Posterior vena cava (tissue), 2 donors: ENCODE measurements around the gene JAG2. TPM values are rescaled to one million over a fixed set of nuclear protein-coding genes. Genes with fewer than 3 reads are reported as not detected.

Source experiments
- DNase-seq: peaks from one replicate; pipeline ENCODE4 v3.0.0-alpha.2; 2020; ENCODE audit warnings: low spot score
- intact Hi-C, 2 donors: fragments of 100-400 bp; cut with DNase I; formaldehyde crosslinking; loops; one replicate each; pipeline versions ENCODE4 v1.14.1 to v1.14.2; 2022 to 2023
- total RNA-seq, 2 donors: library from RNA; stranded (reverse); fragmentation: NEBNext Ultra II Directional; extraction: Animal tissue kit (Norgen Biotek cat#: 25700); gene quantifications; one replicate each; pipeline ENCODE4 v1.2.1, GENCODE V29; 2021
- donor health status: DM: yes; HTN: yes; CAD: no.
- donor health status: DM: yes; HTN: yes; CAD: no.

The JAG2 gene
- total RNA-seq, 2 donors from 2014 or later = 13.0 to 17.3 TPM

- intact Hi-C loops = loop anchor here (5.0 kb wide), 2 partner anchors 42 to 147 kb away; partner anchors contain the start of gene BTBD6 (in 1 of the 2)
- no peak for DNase-seq
These were observed 36.5 kb upstream of the JAG2 start for GRCh38 chr14:105204931-105205672.

- intact Hi-C loops = loop anchor here in 1 of 2 donors (5.0 kb wide), 2 partner anchors 43 to 148 kb away; partner anchors contain the start of gene BTBD6
- DNase-seq = no peak
These were observed 35.8 kb upstream of the JAG2 start for GRCh38 chr14:105204206-105204930.

DNA sequence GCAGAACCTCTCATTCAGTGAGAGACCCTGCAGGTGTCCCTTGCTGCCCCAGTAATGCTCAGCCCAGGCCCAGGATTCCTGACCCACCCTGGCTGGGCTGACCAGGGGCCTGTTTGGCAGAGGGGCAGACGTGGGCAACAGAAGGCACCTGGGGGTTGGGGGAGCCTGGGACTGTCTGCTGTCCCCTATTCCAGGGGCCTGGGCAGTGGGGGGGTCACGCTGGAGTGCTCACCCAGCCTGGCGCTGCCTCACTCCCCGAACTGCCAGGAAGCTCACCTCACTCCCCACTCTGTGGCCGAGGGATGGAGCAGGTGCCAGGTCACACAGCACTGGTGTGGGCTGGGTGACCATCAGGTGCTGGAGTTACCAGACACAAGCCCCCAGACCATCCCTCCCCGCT lies 35.1 kb upstream of the JAG2 start:
- DNase-seq = no peak
- intact Hi-C loops = loop anchor here in 1 of 2 donors (5.0 kb wide), 2 partner anchors 44 to 149 kb away; partner anchors contain the start of gene BTBD6

- peak; percentile 93 for DNase-seq
- intact Hi-C loops = loop anchor here in 1 of 2 donors (5.0 kb wide), 2 partner anchors 44 to 149 kb away; partner anchors contain the start of gene BTBD6
These were observed 34.5 kb upstream of the JAG2 start for GRCh38 chr14:105203057-105203531.

- intact Hi-C loops = loop anchor here in 1 of 2 donors (5.0 kb wide), 2 partner anchors 45 to 150 kb away; partner anchors contain the start of gene BTBD6
- DNase-seq = no peak
These were observed 33.4 kb upstream of the JAG2 start for GRCh38 chr14:105201925-105202513.

DNA sequence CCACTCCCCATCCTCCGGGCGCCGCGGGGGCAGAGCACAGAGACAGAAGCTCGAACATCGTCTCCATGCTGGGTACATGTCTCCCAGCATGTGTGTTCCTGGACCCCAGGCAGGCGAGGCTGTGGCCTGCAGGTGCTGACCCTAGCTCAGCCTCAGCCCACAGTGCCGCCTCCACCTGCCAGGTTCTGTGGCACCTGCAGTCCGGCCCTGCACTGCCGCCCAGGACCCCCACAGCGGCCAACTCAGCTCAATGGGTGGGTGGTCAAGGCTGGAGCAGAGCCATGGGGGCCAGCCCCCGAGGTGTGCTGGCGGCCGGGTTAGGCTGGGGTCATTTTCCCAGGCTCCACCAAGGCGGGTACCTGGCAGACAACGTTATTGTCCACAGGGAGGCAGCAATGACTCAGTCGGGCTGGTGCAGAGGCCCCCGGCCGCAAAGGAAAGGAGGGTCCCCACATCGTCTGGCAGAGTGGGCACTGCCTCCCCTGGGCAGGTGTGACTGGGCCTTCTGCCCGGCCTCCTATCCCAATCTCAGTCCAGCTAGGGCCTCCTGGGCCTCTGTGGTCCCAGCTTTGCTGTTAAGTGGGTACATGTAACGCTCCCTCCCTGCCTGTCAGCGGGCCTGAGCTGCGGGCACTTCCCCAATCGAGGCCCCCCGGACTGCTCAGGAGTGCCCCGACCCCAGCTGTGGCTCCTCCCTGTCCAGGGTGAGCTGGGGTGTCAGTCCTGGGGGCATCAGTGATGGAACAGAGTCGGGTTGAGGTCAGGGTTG lies 32.8 kb upstream of the JAG2 start:
- no peak for DNase-seq
- intact Hi-C loops = loop anchor here in 1 of 2 donors (5.0 kb wide), 2 partner anchors 46 to 151 kb away; partner anchors contain the start of gene BTBD6

DNA sequence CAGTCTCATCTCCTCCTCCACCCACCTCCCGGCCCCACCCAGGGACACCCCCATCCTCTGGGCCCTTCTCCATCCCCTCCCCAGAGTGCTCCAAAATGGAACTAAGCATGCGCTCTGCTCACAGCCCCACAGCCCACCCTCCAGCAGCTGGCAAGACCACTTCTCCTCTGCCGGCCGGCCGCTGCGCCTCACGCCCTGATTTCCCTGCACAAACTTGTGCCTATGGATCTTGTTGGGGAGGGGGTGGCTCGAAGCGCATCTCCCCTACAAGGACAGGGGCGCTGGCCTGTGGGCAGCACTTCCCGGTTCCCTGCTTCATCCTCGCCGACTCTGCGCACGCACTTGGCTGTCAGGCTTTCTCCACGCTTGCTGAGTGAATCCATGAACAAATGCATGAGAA lies 32.1 kb upstream of the JAG2 start:
- no peak for DNase-seq
- intact Hi-C loops = loop anchor here in 1 of 2 donors (5.0 kb wide), 2 partner anchors 47 to 152 kb away; partner anchors contain the start of gene BTBD6

GRCh38 chr14:105200074-105200473 lies 31.5 kb upstream of the JAG2 start:
- DNase-seq = no peak
- intact Hi-C loops = loop anchor here in 1 of 2 donors (5.0 kb wide), 2 partner anchors 47 to 152 kb away; partner anchors contain the start of gene BTBD6

GRCh38 chr14:105199093-105199492 lies 30.5 kb upstream of the JAG2 start:
- intact Hi-C loops = no loop called here
- DNase-seq = no peak

DNA sequence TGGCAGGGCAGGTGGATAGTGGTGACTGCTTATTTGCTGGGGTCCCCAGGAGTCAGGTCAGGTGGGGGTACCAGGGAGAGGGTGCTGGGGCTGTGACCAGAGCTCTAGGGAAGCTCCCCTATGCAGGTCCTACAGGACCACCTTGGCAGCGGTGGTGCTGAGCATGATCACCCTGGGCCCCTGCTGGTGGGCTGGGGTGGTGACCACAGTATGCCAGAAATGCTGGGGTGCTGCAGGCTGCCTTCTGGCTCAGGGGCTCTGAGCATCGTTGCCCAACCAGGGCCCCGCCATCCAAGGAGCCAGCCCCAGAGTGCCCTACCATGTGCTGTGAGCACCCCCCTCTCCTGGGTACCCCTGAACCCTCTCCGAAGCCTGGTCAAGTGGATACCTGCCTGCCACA lies 30.0 kb upstream of the JAG2 start:
- no peak for DNase-seq
- intact Hi-C loops = no loop called here

- DNase-seq = no peak
- intact Hi-C loops = no loop called here
These were observed 28.6 kb upstream of the JAG2 start for GRCh38 chr14:105197211-105197641.

- intact Hi-C loops = no loop called here
- DNase-seq = no peak
These were observed 27.8 kb upstream of the JAG2 start for GRCh38 chr14:105196265-105196960.

DNA sequence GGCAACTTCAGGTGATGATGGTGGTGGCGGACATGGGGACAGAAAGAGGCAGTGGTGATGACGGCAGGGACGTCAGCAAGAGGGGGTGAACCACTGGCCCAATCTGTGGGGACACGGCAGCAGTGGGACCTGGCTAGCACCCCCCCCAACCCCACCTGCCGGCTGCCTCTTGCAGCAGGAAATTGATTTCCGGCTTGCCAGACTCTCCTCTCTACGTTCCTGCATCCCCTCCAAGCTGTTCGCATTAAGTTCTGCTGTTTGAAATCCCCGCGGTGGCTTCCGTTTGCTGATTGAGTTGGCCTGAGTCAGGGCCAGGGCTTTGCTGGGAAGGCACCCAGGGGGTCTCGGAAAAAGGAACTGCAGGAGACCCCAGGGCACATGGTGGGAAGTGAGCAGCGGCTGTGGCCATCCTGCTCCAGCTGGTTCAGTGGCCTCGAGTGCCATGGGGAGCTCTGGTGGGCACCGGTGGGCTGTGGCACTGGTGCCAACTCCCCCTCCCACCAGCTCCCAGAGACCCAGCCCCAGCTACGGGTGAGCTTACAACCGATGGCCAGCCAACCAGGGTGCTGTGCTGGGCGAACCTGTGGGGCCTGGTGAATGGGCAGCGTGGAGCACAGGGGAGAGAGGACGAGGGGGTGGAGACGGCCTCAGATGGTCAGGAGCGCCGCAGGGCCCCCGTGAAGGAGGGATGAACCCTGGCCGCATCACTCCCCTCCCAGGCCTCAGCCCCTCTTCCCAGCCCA lies 27.1 kb upstream of the JAG2 start:
- intact Hi-C loops = no loop called here
- DNase-seq = no peak

DNA sequence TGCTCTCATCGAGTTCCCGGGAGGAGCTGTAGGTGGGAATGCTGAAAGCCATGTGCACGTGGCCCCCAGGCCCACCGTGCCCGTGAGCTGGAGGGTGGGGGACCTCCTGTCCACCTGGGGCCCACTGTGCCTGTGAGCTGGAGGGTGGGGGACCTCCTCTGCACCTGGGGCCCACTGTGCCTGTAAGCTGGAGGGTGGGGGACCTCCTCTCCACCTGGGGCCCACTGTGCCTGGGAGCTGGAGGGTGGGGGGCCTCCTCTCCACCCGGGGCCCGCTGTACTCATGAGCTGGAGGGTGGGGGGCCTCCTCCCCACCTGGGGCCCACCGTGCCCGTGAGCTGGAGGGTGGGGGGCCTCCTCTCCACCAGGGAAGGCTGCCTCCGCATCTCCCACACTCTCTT lies 26.5 kb upstream of the JAG2 start:
- DNase-seq = no peak
- intact Hi-C loops = no loop called here

DNA sequence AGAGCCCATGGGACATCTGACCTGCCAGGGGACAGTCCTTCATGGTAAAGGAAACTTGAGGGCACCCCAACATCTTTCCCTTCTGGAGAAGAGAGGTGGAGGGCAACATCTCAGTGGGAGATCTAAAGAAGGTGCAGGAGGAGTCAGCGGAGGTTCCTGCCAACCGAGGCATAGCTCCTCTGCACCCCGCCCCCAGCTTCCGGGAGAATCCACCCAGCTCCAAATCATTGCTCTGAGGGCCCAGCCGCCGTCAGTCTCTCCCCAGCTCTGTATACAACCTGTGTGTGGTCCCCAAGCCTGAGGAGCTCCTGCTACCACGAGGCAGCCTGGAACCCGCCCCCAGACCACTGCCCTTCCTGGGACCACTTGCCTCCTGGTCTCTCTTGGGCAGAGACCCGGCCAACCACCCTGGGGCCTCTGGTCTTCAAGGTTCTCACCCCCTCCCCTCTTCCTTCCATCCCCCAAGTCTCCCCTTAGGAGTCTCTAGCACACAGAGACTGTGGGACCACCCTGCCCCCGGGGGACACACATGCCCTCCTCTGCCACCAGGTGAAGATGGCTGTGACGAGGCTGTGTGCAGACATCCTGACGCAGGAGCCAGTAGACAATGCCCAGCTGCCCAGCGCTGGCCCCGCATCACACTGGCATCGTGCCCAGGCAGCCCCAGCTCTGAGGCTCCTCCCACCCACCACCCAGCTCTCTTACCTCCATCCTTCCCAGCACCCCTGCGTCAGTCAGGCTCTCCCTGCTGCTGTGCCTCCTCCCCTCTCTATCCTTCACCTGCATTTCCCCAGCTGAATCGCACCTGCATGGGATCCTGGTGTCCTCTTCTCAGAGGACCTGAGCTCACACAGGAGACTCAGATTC lies 25.6 kb upstream of the JAG2 start:
- no peak for DNase-seq
- intact Hi-C loops = no loop called here

DNA sequence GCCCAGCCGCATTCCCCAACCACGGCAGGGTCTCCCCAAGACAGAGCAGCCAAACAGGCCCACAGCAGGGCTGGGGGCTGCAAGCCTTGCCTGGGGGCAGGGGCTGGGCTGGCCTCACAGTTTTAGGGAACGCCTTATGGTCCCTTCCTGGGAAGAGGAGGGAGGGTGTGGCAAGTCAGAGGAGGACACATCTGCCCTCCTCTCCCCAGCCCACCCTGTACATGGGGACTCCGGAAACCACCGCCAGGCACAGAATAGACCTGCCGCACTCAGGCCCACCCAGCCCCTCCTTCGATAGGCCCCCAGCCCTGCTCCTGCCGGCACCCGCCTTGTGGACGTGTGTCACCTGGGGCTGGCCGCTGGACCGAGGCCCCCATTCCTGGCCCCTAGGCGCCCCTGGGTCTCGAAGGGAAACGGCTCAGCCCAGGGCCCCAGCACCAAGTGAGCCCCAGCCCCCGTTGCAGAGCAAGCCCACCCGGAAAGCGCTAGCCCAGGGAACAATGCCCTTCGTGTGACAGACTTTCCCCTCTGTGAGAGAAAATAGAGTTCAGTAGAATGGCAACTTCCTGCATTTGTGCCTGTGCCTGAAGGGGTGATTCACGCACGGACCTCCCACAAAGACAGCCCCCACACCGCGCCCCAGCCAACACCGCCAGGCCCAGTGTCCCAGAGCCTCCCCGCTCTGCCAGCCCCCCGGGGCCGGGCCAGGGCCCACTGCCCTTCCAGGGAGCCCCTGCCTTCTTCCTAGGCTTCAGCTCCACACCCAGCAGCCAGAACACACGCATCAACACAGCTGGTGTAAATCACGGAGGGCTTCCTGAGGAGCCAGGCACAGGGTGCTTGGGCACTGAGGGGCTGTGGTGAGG lies 24.5 kb upstream of the JAG2 start:
- no peak for DNase-seq
- intact Hi-C loops = no loop called here
